GM21390 (cell line): Measurements from ENCODE around the gene ANKRD26.

ENCODE experiments used
- ATAC-seq: cut with Tn5 transposase; IDR thresholded peaks from one replicate; pipeline ENCODE4 v1.9.1; 2021; ENCODE audit not compliant: unreplicated experiment

Gene ANKRD26

DNA sequence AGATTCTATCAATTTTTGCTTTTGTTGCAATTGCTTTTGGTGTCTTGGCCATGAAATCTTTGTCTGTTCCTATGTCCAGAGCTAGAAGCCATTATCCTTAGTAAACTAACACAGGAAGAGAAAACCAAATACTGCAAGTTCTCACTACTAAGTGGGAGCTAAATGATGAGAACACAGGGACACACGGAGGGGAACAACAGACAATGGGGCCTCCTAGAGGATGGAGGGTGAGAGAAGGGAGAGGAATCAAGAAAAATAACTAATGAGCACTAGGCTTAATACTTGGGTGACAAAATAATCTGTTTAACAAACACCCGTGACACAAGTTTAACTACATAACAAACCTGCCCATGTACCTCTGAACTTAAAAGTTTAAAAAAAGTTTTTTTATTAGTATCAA is 78.2 kb downstream of the ANKRD26 start:
- no peak for ATAC-seq

- no peak for ATAC-seq
These were observed 80.1 kb downstream of the ANKRD26 start for GRCh38 chr10:27020243-27020642.

DNA sequence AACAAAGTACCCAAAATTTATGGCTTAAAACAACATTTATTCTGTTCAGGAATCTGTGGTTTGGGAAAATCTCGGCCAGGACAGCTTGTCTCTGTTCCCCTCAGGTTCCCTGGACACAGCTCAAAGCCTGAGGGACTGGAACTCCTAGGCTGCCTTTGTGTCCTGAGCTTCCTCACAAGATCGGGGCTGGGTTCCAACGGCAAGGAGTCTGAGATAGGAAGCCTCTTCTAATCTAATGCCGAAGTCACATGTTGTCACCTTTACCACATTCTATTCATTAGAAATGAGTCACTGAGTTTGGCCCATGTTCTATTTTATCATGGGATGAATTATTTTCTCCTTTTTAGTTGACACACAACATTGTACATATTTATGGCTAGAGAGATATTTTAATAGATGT is 80.5 kb downstream of the ANKRD26 start:
- no peak for ATAC-seq

GRCh38 chr10:26997610-26998009 is 102.7 kb downstream of the ANKRD26 start:
- no peak for ATAC-seq

DNA sequence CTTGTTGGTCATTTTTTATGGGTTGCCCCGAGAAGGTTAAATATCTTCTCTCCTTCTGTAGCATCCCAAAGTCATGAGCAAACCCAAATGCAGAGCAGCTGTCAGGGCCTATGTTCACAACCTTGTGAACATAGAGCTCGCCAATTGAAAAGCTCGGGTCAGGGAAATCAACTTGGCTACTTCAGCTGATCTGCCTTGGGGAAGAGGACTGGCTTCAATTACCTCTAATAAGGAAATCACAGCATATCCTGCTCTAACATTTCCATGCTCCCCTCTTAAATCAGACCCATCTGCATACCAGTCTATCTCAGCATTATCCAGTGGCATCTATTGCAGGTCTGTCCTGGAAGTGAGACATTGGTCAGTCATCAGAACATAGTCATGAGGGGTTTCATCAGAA is 105.6 kb downstream of the ANKRD26 start:
- ATAC-seq: no peak

GRCh38 chr10:26987851-26988250 is 112.4 kb downstream of the ANKRD26 start:
- no peak for ATAC-seq

- no peak for ATAC-seq
These were observed 117.1 kb downstream of the ANKRD26 start for GRCh38 chr10:26983156-26983555.

DNA sequence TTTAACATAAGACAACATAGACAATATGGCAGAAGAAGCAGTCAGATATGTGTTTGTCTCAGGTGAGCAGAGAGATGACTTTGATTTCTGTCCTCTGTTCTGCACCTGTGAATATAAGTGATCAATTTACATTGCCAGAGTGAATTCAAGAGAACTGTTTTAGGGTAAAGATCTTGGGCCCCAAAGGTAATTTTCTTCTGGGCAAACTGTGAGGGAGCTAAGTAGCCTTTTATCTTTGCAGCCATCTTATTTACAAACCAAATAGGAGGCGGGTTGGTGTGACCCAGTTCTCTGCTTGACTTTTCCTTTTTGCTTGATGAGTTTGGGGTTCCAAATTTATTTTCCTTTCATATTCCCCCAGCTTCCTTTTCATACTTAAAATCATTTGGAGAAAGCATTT is 118.2 kb downstream of the ANKRD26 start:
- no peak for ATAC-seq

- ATAC-seq: no peak
These were observed 119.0 kb downstream of the ANKRD26 start for GRCh38 chr10:26981232-26981824.

DNA sequence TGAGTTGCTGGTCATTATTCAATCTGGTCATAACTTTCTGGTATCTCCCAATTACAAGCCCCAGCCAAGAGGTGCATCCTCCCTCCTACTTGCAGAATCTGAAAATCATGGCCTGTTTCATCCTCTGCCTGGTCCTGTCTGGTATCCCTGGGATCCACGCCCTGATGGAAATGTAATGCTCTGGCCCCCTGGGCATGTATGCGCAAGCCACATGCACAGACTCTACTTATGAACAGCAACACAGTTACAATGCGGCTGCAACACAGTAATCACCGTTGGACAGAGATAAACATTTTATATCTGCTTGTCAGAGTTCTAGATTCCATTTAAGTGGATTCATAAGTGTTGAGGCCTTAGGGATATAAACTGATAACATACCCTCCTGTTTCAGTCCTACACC is 121.8 kb downstream of the ANKRD26 start:
- no peak for ATAC-seq

DNA sequence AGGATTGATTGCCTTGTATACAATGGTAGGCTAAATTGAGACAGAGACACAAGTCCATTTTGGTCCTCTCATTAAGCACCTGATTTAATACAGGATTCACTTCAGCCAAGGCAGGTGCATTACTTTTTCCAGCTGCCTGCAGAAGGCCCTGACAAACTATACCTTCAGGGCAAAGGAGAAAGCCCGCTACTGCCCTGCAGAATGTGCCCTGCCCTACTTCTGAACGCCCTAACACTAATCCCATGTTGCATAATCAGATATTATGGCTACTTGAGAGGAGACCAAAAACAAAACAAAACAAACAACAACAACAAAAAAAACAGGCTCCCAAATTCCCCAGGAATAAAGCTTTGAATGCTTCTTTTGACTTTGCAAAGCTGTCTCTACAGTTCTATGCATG is 122.7 kb downstream of the ANKRD26 start:
- ATAC-seq: no peak

GRCh38 chr10:26970667-26971066 is 129.6 kb downstream of the ANKRD26 start:
- no peak for ATAC-seq

DNA sequence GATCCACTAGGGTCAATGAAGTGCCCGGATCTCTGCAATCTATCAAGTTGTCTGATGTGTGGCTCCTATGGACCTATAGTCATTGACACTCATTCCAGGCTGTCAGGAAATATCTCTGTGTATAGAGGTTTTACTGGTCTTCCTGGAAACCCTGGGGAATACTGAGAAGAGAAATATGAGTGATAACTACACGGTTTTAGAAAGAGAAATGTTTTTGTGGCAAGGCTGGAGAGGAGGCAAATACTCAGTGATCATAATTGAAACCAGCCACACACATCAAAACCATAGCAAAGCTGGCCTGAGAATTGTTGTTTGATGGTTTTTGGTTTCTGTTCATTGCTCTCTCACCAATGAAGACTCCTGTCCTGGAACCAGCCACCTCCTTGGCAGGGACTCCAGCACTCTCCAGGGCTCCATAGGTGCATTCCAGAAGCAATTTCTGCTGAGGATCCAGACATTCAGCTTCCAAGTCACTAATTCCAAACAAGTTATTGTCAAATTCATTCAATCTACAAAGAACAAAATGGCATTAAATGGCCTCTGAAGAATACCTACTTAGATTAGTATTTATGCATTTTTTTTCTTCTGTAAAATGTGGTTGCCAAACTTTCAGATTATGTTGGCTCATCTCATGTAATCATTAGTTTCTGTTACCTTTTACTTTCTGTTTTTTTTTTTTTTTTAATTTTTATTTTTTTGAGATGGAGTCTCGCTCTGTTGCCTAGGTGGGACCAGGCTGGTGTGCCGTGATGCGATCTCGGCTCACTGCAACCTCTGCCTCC is 131.0 kb downstream of the ANKRD26 start:
- ATAC-seq: peak; percentile 92

GRCh38 chr10:26962835-26963234 is 137.5 kb downstream of the ANKRD26 start:
- ATAC-seq: no peak

GRCh38 chr10:26960308-26960707 is 140.0 kb downstream of the ANKRD26 start:
- ATAC-seq: no peak

- ATAC-seq: no peak
These were observed 140.5 kb downstream of the ANKRD26 start for GRCh38 chr10:26959841-26960240.
